HepG2 (cell line): ENCODE results near the gene HOXA4. TPM values are rescaled to one million over a fixed set of nuclear protein-coding genes. Genes with fewer than 3 reads are reported as not detected.

ENCODE experiments used
- AGO2 ChIP-seq: fragments of 200-400 bp; formaldehyde crosslinking; optimal IDR thresholded peaks from 2 replicates; pipeline ENCODE3; 2017; ENCODE audit warnings: mild to moderate bottlenecking, low read depth, low read length, moderate library complexity
- BHLHE40 ChIP-seq: IDR thresholded peaks from 2 replicates; pipeline ENCODE4 v1.6.1; 2011; ENCODE audit warnings: low read length, improper control_type of control experiment
- CC2D1A ChIP-seq: sonication (generic); formaldehyde crosslinking; IDR thresholded peaks from 2 replicates; pipeline ENCODE4 v1.8.1; 2023; ENCODE audit warnings: mild to moderate bottlenecking, missing genetic modification reagents
- GZF1 ChIP-seq: sonication (generic); formaldehyde crosslinking; IDR thresholded peaks from 2 replicates; pipeline ENCODE4 v1.5.1; 2020; ENCODE audit warnings: mild to moderate bottlenecking, missing genetic modification reagents
- IKZF5 ChIP-seq: IDR thresholded peaks from 2 replicates; pipeline ENCODE4 v1.6.1; 2018; ENCODE audit warnings: missing genetic modification reagents, mild to moderate bottlenecking, missing compliant biosample characterization
- KLF12 ChIP-seq: sonication (generic); formaldehyde crosslinking; IDR thresholded peaks from 2 replicates; pipeline ENCODE4 v1.4.0; 2020; ENCODE audit warnings: missing genetic modification reagents, borderline replicate concordance
- MAFG ChIP-seq: sonication (generic); formaldehyde crosslinking; IDR thresholded peaks from 2 replicates; pipeline ENCODE4 v1.5.1; 2020; ENCODE audit warnings: mild to moderate bottlenecking, missing genetic modification reagents
- MEF2D ChIP-seq: sonication (generic); formaldehyde crosslinking; IDR thresholded peaks from 2 replicates; pipeline ENCODE4 v1.5.1; 2020; ENCODE audit warnings: mild to moderate bottlenecking, missing genetic modification reagents
- MYPOP ChIP-seq: sonication (generic); formaldehyde crosslinking; IDR thresholded peaks from 2 replicates; pipeline ENCODE4 v1.8.1; 2023; ENCODE audit warnings: mild to moderate bottlenecking, moderate library complexity, missing genetic modification reagents
- NCOA2 ChIP-seq: sonication (generic); formaldehyde crosslinking; IDR thresholded peaks from 2 replicates; pipeline ENCODE4 v1.8.0; 2022; ENCODE audit warnings: inconsistent platforms
- NFE2L2 ChIP-seq: fragments of 150-350 bp; IDR thresholded peaks from 2 replicates; pipeline ENCODE4 v1.6.1; 2014; ENCODE audit warnings: low read length
- NFRKB ChIP-seq: fragments of 450-650 bp; IDR thresholded peaks from 2 replicates; pipeline ENCODE4 v1.6.1; 2017
- PAF1 ChIP-seq: IDR thresholded peaks from 2 replicates; pipeline ENCODE4 v1.6.1; 2016; ENCODE audit warnings: missing genetic modification reagents, missing compliant biosample characterization
- PHF8 ChIP-seq: sonication (generic); formaldehyde crosslinking; IDR thresholded peaks from 2 replicates; pipeline ENCODE4 v1.5.0; 2020; ENCODE audit warnings: missing genetic modification reagents
- PLSCR1 ChIP-seq: sonication (generic); formaldehyde crosslinking; IDR thresholded peaks from 2 replicates; pipeline ENCODE4 v1.5.0; 2020; ENCODE audit warnings: missing genetic modification reagents, mild to moderate bottlenecking, borderline replicate concordance
- POLR2G ChIP-seq: fragments of 200-400 bp; formaldehyde crosslinking; IDR thresholded peaks from 2 replicates; pipeline ENCODE4 v1.6.1; 2018; ENCODE audit warnings: mild to moderate bottlenecking, low read depth, low read length, moderate library complexity
- SCMH1 ChIP-seq: sonication (generic); formaldehyde crosslinking; IDR thresholded peaks from 2 replicates; pipeline ENCODE4 v1.9.0; 2021; ENCODE audit warnings: missing genetic modification reagents, mild to moderate bottlenecking, borderline replicate concordance
- TAF15 ChIP-seq: fragments of 200-400 bp; formaldehyde crosslinking; IDR thresholded peaks from one replicate; pipeline ENCODE4 v1.6.1; 2018; ENCODE audit warnings: mild to moderate bottlenecking, low read depth, low read length; ENCODE audit not compliant: poor library complexity, severe bottlenecking
- ZBTB14 ChIP-seq: sonication (generic); formaldehyde crosslinking; IDR thresholded peaks from 2 replicates; pipeline ENCODE4 v1.4.0; 2020; ENCODE audit warnings: missing genetic modification reagents
- ZBTB7A ChIP-seq: sonication (generic); formaldehyde crosslinking; IDR thresholded peaks from 2 replicates; pipeline ENCODE4 v1.8.0; 2022; ENCODE audit warnings: mild to moderate bottlenecking, missing genetic modification reagents
- ZNF253 ChIP-seq: sonication (generic); formaldehyde crosslinking; IDR thresholded peaks from 2 replicates; pipeline ENCODE4 v1.8.0; 2022; ENCODE audit warnings: mild to moderate bottlenecking, missing genetic modification reagents, borderline replicate concordance
- ZNF343 ChIP-seq: sonication (generic); formaldehyde crosslinking; IDR thresholded peaks from 2 replicates; pipeline ENCODE4 v1.4.0; 2020; ENCODE audit warnings: mild to moderate bottlenecking, missing genetic modification reagents
- ZNF414 ChIP-seq: sonication (generic); formaldehyde crosslinking; IDR thresholded peaks from 2 replicates; pipeline ENCODE4 v1.5.0; 2020; ENCODE audit warnings: missing genetic modification reagents
- ZNF431 ChIP-seq: sonication (generic); formaldehyde crosslinking; IDR thresholded peaks from 2 replicates; pipeline ENCODE4 v1.9.0; 2022; ENCODE audit warnings: missing genetic modification reagents, low read depth, mild to moderate bottlenecking, borderline replicate concordance
- ZNF576 ChIP-seq: sonication (generic); formaldehyde crosslinking; IDR thresholded peaks from 2 replicates; pipeline ENCODE4 v1.4.0; 2020; ENCODE audit warnings: mild to moderate bottlenecking, missing genetic modification reagents
- ZNF598 ChIP-seq: sonication (generic); formaldehyde crosslinking; IDR thresholded peaks from 2 replicates; pipeline ENCODE4 v1.5.1; 2020; ENCODE audit warnings: mild to moderate bottlenecking, missing genetic modification reagents, borderline replicate concordance
- polyA plus RNA-seq, 8 experiments: library from polyadenylated mRNA; depleted of rRNA in 3 of 8; stranded (reverse) in 7 of 8; unstranded in 1 of 8; fragments of >200 nt; fragmentation: Illumina TruSeq in 4 of 8; extraction: Trizol in 4 of 8; gene quantifications; 2 replicates each; pipeline versions ENCODE4 v1.2.1 to v1.2.3, GENCODE V29; 2011 to 2016; ENCODE audit warnings: low read depth in 4 of 8, missing spikeins in 1 of 8, mixed read lengths in 1 of 8; ENCODE audit not compliant: insufficient read depth in 1 of 8
- total RNA-seq, 5 experiments: library from RNA; depleted of rRNA; stranded (reverse); fragments of >200 nt; fragmentation: Illumina TruSeq; extraction: Trizol; gene quantifications; 2 replicates each; pipeline ENCODE4 v1.2.3, GENCODE V29; 2016; ENCODE audit warnings: low read depth in 1 of 5

The HOXA4 gene
- total and polyA plus RNA-seq, 2 of the 13 experiments (the other 11 are each of a cell fraction or from before 2014, with no cell fraction given), result 2.4 to 5.4 TPM

GRCh38 chr7:27130540-27131389 is at the start of gene HOXA4 (continued):
- 0 out of 2 replicates have a peak, but pooled peaks have one; percentile 37 for TF ChIP-seq ZNF576 (CRISPR knock-in tag)
- TF ChIP-seq CC2D1A (CRISPR knock-in tag), result no peak
- no peak for TF ChIP-seq MEF2D (CRISPR knock-in tag)
- peak; percentile 73 for TF ChIP-seq AGO2
- TF ChIP-seq NCOA2, result no peak
- peak; percentile 85 for TF ChIP-seq POLR2G
- TF ChIP-seq ZNF431, result 0 out of 2 replicates have a peak, but pooled peaks have one; percentile 35
- TF ChIP-seq ZBTB14, result peak; percentile 36; the same call in 1 of the 2 replicates
- peak; percentile 69 for TF ChIP-seq ZBTB7A
- TF ChIP-seq ZNF598 (CRISPR knock-in tag), result peak; percentile 75; the same call in 1 of the 2 replicates
- peak; percentile 89 for TF ChIP-seq PHF8 (CRISPR knock-in tag)
- TF ChIP-seq BHLHE40, result peak; percentile 73
- no peak for TF ChIP-seq GZF1 (CRISPR knock-in tag)
- TF ChIP-seq MAFG (CRISPR knock-in tag), result no peak
- TF ChIP-seq ZNF414 (CRISPR knock-in tag), result 0 out of 2 replicates have a peak, but pooled peaks have one; percentile 47
- no peak for TF ChIP-seq NFRKB
- TF ChIP-seq ZNF343 (CRISPR knock-in tag), result no peak
- no peak for TF ChIP-seq KLF12
- no peak; the same call in 1 of the 2 replicates for TF ChIP-seq ZNF253
- no peak for TF ChIP-seq SCMH1
- TF ChIP-seq PLSCR1, result no peak
- TF ChIP-seq IKZF5 (CRISPR knock-in tag), result no peak
- TF ChIP-seq NFE2L2, result no peak
- peak; percentile 87 for TF ChIP-seq MYPOP (CRISPR knock-in tag)
- TF ChIP-seq PAF1 (CRISPR knock-in tag), result no peak
- TF ChIP-seq TAF15, result no peak
